ENCODE results near the gene FAM229B. TPM values are rescaled to one million over a fixed set of nuclear protein-coding genes. Genes with fewer than 3 reads are reported as not detected.

The FAM229B gene
- total RNA-seq, 6 donors from 2014 or later, result 3.1 to 14.0 (median 10.4) TPM

DNA sequence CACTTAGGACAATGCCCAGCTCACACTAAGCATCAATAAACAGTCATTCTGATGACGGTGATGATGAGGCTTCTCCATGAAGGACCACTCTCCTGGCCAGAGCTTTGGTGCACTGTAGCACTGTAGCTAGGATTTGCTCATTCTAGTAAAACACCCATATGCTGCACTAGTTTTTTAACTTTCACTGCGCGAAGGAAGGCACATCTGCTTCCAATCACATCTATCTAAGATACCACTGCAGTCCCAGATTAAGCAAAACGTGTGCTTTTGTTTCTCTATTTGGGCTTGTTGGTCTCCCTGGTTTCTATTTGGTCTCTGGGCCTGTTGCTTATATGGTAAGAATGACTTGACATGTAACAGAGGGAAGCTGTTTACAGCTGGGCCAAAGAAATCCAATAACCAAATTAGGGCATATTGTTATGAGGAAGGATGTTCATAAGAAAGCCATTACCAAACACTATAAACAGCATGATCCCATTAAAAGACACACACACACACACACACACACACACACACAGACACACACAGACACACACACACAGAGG lies 62.4 kb downstream of the FAM229B start:
- no peak for DNase-seq
- 69 to 78% methylated on average over 4 of the region's 4 CpGs for WGBS, 2 donors
- no peak for TF ChIP-seq POLR2A (IDR thresholded peaks at IDR 0.05)
- no peak for TF ChIP-seq CTCF (IDR thresholded peaks at IDR 0.05)
- no peak for TF ChIP-seq POLR2AphosphoS5 (IDR thresholded peaks at IDR 0.05)
- no peak for TF ChIP-seq EP300 (IDR thresholded peaks at IDR 0.05)
- peak; percentile 66 to 77 for ATAC-seq (ENCODE audit: low FRiP score in 2 of 2)
- H3K36me3 ChIP-seq, result peaks cover 0 to 28% (median 0%) of the 10 kb centered on the region in 4 donors
- no peaks in the 10 kb centered on the region for H3K27me3 ChIP-seq
- no peaks in the 10 kb centered on the region for H3K4me1 ChIP-seq
- H3K9me3 ChIP-seq, result no peaks in the 10 kb centered on the region
- H3K27ac ChIP-seq, result peak overlapping the region; percentile 14 to 48 (median 36)
- no peak overlapping the region for H3K4me3 ChIP-seq

DNA sequence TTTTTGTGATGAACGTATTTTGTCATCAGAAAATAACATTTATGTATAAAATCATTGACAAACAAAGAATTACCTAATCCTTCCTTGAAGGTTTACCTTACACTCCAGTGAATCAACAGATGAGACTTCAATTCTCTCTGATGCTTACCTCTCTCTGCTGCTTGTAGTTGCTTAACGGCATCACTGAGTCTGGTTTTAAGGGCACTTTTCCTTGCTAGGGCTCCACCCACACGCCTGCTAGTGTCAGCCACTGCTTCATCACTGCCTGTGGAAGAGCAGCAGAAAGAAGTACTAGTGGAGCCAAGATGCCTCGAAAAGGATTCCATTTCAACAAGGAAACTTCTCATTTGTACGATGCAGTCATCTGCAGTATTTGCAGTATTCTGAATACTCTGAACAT lies 63.0 kb downstream of the FAM229B start:
- DNase-seq (no peak), ATAC-seq (ENCODE audit: low FRiP score in 2 of 2) (peak in 1 of 2 donors; percentile 64)
- Histone ChIP-seq H3K9me3 (no peaks in the 10 kb centered on the region), H3K27ac (peak overlapping the region; percentile 19 to 50 (median 36)), H3K27me3 (no peaks in the 10 kb centered on the region), H3K36me3 (peaks cover 0 to 24% (median 0%) of the 10 kb centered on the region in 4 donors), H3K4me1 (peaks cover 0 to 2% (median under 1%) of the 10 kb centered on the region in 4 donors), H3K4me3 (no peak overlapping the region)
- 64 to 65% methylated on average over 5 of the region's 5 CpGs for WGBS, 2 donors
- TF ChIP-seq EP300 (IDR thresholded peaks at IDR 0.05) (no peak), POLR2A (IDR thresholded peaks at IDR 0.05) (no peak), CTCF (IDR thresholded peaks at IDR 0.05) (no peak), POLR2AphosphoS5 (IDR thresholded peaks at IDR 0.05) (no peak)

Other genes with a start within 250 kb of the FAM229B start
- 100 to 1,000 TPM in 4 of 6 donors, 10 to 100 TPM in 2; 69.1 to 181 (median 113) TPM for gene FYN, start 214.1 kb upstream of the FAM229B start, total RNA-seq
- not detected for gene CCN6, start 33.5 kb upstream of the FAM229B start, total RNA-seq
- gene TUBE1, start 109 bp upstream of the FAM229B start, total RNA-seq, result 10 to 100 TPM; 12.5 to 48.6 (median 21.0) TPM
- 100 to 1,000 TPM in 2 of 6 donors, 10 to 100 TPM in 4; 29.5 to 119 (median 58.9) TPM for gene LAMA4, start 167.0 kb downstream of the FAM229B start, total RNA-seq